GM18499 (cell line): ENCODE data around the gene HABP4.
A peak's percentile ranks its signal among the peaks of the same experiment; 100 is the strongest.

Experiments
- ATAC-seq: cut with Tn5 transposase; IDR thresholded peaks from one replicate; pipeline ENCODE4 v1.9.1; 2021; ENCODE audit warnings: moderate number of reproducible peaks; ENCODE audit not compliant: insufficient read depth, unreplicated experiment

Gene HABP4

DNA sequence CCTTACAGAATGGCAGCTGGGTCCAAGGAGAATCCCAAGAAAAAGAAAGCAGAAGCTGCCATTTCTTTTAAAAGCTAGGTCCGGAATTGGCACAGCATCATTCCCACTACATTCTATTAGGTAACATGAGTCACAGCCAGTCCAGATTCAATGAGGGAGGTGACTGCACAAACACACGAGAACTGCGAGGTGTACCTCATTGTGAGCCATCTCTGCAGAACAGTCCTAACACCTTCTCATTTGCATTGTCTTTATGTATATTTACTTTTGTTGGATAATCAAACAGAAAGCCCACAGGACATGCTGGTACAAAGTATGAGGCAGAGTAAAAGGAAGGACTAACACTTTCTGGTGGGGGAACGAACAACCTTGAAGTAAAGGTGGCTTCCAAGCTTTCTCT, 14.6 kb upstream of the HABP4 start:
- ATAC-seq, result no peak

DNA sequence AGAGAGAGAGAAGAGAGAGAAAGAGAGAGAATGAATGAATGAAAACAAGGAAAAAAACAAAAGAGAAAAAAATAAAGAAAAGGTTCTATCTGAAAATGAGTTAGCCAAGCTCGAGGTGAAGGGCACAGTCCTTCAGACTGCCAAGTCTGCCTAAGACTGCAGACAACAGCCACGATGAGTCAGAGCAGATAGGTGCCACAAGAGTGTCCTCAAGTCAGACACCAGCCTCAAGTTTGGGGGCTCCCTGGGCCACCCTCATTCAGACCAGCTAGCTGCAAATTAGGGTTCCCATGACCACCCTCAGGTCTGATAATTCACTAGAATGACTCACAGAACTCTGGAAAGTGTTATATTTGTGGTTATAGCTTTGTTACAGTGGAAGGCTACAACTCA, 13.9 kb upstream of the HABP4 start:
- no peak for ATAC-seq

DNA sequence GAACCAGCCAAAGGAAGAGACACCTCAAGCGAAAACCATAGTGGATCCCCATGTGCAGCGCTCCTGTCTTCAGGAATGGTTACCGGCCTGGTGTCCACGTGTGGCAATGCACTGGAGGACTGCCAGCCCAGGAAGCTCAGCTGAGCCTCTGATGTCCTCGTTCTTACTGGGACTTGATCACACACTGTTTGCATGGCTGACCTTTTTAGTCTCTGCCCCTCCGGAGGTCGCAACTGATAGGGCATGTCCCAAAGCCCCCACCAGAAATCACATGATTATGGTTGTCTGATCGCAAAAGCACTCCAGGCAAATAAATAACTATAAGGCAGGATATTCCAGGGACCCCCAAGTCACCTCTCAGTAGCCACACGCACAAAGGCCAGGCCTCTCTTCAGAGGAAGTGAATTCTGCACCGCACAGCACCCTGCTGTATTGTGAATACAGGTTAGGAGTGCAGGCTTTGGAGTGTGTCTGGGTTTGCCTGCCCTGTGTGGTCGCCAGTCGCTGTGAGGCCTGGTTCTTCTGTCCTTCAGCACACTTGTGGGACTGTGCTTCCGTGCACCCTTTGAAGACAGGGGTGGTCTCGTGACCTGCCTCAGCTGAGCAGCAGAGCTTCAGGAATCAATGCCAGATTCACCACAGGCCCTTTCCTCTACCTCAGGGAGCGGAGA, 13.4 kb upstream of the HABP4 start:
- no peak for ATAC-seq

DNA sequence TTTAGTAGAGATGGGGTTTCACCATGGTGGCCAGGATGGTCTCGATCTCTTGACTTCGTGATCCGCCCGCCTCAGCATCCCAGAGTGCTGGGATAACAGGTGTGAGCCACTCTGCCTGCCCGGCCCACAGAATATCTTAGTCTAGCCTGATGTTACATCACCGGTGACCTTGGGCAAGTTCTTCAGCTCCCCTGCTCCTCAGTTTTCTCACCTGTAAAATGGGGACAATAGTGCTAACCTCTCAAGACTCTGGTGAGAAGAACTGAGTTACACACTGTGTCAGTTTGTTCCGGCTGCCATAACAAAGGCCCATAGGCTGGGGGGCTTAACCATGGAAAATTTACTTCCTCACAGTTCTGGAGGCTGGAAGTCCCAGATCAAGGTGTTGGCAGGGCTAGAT, 12.5 kb upstream of the HABP4 start:
- ATAC-seq, result no peak

DNA sequence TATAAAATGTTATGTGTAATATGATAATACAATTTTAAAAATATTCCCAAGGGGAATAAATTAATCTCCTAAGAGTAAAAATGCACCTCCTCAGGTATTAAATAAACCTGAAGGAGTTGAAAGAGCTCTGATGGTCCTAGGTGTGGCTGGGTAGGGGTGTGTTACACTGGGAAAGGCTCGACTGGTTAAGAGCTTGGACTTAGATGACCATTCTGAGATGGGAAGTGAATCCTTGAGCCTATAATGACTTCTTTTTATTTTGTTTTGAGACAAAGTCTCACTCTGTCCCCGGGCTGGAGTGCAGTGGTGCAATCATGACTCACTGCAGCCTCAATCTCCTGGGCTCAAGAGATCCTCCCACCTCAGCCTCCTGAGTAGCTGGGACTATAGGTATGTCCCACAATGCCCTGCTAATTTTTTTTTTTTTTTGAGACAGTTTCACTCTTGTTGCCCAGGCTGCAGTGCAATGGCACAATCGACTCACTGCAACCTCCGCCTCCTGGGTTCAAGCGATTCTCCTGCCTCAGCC, 9.2 kb upstream of the HABP4 start:
- ATAC-seq, result no peak

DNA sequence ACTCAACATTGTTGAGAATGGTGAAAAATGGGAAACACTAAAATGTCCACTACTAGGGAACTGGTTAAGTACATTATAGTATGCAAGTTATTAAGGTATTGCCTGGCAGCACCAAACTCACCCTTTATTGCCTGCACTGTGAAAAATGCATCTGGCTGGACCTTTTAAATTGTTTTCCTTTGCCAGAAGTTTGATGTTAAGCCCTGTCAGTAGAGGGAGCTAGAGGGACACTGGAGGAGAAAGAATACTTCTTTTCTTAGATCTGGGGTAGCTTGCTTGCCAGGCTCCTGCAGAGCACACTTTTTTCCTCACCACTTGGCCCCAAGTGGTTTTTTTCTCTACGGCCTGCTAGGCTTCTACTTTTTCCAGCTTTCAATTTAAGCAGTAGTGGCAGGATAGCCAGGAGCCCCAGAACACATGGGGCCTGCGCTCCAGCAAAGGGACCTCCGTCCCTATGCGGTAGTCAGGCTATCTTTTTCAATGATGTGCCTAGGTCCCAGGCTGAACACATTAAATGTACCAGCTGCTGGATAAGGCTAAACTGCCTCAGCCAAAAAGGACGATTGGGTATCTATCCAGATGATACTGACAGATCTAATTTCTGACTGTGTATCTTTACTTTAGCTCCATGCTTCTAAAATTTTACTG, 8.0 kb upstream of the HABP4 start:
- ATAC-seq, result no peak

DNA sequence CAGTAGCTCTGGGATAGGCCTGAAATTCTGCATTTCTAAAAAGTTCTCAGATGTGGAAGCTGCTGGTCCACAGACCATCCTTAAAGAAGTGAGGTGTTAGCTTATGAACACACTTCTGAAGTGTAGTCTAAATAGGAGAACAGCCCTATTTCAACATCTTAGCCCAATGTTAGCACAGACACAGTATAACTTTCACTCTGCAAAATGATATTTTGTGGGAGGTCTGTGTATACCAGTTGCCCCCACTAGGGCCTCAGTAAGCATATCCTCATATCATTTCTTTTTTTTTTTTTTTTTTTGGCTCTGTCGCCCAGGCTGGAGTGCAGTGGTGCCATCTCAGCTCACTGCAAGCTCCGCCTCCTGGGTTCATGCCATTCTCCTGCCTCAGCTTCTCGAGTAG, 7.5 kb upstream of the HABP4 start:
- no peak for ATAC-seq

DNA sequence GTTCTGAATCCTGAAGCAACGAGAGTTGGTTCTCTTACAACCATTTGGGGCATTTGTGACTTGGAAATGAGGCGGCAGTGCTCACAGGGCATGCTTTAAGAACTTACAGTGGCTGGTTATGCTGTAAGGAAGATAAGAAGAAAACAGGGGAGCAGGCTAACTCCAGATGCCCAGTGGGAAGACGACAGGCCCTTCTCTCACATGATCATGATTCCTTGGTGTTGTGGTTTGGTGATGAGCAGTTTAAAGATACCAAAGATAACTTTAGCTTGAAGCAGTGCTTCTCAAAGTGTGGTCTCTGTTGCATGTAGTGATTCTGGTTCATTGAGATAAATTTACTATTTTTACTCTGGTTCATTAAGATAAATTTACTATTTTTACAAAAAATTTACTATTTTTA, 2.6 kb upstream of the HABP4 start:
- no peak for ATAC-seq

DNA sequence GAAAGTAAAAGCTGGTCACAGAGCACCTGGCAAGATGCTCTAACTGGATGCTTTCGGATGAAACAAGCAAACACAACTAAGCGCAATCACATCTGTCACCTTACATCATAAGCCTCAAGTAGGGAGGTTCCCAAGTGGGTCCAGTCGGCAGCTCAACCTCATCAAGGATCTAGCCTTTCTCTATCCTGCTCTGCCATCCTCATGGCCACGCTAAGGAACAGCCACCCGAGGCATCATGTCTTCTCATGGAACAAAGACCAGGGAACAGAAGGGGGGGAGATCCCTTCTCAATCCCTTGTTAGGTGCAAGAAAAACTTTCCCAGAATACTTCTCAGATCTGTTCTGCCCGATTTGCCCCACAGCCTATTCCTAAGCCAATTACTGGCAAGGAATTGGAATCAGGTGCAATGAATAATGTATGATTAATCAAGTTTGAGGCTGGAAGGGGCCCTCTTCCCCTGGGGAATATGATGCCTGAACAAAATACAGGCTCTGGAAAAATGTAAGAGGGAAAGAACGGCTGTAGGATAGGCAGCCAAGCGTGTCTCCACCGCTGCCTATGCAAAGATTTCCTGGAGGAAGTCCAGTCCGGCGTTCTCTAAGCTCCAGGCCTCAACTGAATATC, 1.3 kb upstream of the HABP4 start:
- ATAC-seq, result no peak

DNA sequence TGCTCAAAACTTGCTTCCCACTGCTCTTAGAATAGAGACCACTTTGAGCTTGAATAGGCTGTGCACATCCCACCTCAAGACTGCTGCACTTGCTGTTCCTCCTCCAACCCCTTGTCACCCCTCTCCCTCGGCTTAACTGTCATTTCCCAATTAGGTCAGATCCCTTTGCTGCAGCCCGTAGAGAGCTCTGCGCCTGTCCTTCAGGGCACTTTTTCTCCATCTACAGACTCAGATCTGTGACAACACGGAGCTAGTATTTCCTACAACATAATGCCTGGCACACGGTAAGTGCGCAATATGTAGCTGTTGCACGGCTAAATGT, 485 bp upstream of the HABP4 start:
- ATAC-seq, result peak; percentile 17

DNA sequence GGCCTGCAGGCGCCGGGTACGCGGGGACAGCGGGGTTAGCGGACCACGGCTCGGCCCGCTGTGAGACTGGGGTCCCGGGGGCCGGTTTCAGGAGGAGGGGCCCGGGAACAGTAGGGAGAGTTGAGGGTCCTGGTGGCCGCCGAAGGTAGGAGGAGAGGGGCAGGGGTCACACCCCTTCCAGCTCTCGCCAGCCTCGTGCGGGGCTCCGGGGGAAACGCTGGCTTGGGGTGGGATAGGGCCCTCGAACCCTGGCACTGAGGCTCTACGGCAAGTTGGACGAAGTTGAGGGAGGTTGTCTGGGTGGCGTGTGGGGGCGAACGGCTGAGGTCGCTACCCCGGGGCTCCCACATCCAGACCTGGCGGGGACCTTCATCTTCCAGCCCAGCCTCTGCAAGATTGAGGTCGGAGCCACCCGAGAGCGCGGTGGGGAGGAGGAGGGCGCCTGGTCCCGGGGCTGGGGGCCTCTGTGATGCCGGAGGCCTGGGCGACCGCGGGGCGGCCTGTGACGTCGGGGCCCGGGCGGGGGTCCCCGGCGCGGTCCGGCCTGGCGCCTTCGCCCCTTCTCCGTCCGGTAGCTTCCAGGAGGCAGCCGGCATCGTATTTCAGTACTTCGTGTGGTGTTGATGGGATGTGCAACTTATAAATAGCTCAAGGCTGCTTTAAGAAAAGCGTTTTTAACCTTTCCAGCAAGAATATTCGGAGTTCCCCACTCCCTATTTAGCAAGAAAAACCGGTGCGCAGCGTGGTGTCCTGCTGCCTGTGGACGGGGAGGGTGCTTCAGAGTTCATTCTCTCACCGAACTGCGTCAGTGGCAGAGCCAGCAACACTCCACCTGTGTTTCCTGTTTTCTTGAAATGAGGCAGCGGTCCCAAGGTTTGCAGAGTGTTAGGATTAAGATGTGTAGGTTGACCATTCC, 902 bp downstream of the HABP4 start:
- peak; percentile 6 for ATAC-seq

DNA sequence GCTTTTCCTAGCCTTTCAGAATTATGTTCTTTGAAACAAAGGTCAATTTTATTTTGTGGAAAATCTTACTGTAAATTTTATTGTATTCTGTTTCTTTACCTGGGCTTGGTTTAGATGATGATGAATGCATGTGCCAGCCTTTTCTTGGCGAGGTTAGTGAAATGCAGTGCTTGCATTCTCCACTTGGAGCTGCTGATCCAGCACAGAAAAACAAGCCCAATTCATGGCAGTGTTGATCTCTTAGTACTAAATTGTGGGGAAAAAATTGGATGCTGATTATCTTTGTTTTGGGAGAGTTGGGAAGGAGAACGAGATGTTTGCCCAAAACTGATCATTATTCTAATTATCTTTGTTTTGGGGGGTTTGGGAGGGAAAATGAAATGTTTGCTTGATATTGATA, 3.7 kb downstream of the HABP4 start:
- no peak for ATAC-seq

DNA sequence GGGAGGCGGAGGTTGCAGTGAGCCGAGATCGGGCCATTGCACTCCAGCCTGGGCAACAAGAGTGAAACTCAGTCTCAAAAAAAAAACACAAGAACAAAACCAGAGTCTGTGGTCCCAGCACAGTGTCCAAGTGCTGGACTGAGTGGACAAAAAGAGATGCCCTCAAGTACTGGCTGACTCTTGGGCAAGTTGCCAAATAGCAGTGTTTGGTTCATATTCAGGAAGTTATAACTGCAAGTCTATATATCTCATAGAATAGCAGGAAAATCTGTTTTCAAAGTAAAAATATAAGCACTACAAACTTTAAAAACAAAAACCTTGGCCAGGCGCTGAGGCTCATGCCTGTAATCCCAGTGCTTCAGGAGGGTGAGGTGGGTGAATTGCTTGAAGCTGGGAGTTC, 7.3 kb downstream of the HABP4 start:
- no peak for ATAC-seq

DNA sequence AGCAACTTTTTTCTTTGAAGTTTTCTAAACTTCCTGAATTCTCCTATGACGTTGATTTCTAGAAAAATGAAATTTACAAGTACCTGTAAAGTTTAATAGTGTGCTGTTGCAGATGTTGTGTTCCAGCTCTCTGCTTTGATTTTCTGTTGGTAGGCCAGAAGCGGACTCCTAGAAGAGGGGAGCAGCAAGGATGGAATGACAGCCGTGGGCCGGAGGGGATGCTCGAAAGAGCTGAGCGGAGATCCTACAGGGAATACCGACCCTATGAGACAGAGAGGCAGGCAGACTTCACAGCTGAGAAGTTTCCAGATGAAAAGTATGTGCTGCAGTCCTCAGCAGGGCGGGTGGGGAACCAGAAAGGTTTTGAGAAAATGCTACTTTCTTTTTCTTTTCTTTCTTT, 8.3 kb downstream of the HABP4 start:
- no peak for ATAC-seq

DNA sequence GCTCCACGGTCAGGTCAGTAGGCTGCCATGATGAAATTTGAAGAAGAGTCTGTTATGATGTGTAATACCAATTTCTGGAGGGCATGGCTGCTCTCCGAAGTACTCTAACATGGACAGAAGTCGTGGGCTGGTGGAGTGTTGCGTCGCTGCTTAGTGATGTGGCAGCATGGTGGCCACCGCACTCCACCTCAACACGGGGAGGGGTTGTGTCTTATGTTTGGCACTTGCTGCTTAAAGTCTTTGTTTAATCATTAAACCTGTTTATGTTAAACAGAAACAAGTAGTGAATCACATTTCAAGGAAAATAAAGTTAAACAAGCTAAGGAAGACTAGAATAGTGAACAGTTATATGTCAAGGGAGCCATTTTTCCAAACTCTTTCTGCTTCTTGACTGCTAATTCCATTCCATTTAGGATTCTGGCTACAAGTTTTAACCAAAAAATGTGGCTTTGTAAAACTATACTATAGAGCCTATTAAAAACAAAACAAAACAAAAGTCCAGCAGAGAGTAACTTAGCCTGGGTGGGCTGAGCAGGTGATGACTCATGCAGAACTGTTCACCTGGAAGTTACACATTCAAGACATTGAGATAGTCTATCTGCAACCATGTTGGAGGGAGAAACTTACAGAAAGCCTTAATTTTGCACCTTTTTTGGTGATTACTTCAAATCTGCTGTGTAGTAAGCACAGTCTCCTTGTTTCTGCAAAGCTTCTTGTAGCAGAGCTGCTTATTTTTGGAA, 9.5 kb downstream of the HABP4 start:
- ATAC-seq, result no peak

DNA sequence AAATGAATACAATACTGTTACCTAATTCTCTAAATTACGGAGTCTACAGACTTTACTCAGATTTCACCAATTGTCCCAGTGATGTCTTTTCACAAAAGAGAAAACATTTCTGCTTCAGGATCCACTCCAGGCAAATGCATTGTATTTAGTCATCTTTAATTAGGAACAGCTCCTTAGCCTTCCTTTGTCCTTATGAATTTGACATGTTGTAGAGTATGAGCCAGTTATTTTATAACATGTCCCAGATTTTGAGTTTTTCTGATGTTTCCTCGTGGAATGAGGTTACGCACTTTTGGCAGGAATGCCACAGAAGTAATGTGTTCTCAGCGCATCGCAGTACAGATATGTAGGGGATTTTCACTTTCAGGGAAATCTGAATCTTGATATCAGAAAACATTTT, 10.5 kb downstream of the HABP4 start:
- no peak for ATAC-seq

DNA sequence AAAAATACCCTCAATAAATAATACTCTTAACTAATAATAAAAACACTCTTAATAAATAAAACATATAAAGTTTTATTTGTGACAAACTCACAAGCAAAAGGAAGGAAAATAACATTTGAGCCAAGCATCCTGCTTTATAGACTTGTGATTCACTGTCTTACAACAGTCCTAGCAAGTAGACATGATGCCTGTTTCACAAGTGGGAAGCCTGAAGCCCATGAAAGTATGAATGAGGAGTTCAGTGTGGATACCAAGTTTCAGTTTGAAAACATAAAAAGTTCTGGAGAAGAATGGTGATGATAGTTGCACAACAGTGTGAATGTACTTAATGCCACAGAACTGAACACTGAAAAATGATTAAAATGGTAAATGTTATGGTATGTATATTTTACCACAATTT, 10.9 kb downstream of the HABP4 start:
- ATAC-seq, result no peak

DNA sequence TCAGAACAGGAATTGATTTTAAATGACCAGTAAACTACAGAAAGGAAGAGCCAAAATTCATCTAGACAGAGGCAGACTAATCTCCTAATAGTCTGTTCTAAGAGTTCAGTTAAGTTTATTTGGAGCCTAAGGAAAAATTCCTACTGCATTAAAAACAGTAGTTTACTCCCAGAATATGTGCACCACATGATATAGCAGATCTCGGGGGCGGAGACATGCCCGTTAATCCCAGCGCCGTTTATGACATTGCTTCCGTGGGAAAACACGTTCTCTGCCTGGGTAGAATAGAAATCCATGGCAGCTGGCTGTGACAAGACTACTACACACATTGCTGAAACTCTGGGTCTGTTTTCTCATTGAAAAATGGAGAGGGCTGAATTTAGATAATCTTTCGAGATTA, 11.4 kb downstream of the HABP4 start:
- no peak for ATAC-seq

DNA sequence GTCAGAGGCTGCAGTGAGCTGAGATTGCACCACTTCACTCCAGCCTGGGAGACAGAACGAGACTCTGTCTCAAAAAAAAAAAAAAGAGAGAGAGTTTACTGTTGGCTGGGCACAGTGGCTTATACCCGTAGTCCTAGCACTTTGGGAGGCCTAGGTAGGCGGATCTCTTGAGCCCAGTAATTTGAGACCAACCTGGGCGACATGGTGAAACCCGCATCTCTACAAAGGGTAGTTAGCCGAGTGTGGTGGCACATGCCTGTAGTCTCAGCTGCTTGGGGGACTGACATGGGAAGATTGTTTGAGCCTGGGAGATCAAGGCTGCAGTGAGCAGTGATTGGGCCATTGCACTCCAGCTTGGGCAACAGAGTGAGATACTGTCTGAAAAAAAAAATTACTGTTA, 12.6 kb downstream of the HABP4 start:
- ATAC-seq, result no peak

DNA sequence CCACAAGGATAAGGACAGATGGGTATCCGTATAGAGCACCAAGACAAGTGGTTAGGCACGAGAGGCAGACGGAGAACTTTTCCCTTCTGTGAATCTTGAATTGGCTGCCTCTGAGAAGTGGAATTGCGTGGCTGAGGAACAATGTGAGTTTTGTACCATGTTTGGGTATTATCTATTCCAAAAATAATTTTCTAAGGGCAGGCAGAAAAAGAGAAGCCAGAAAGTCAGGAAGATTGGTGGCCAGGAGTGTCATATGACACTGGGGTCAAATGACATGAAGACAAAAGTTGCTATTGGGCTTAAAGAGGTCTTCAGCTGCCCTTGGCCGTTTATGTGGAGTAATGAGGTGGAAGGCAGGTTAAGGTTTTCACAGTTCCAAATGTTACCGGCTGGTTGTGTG, 14.5 kb downstream of the HABP4 start:
- ATAC-seq, result no peak
